DMS 273 (cell line): ENCODE results near the gene HOXC11.
A peak's percentile ranks its signal among the peaks of the same experiment; 100 is the strongest.

ENCODE experiments used
- DNase-seq: peaks from one replicate; lab custom pipeline; 2025; ENCODE audit not compliant: unreplicated experiment; lab: John Stamatoyannopoulos, UW

The HOXC11 gene

GRCh38 chr12:54007538-54008259, 34.8 kb downstream of the HOXC11 start:
- DNase-seq = no peak

GRCh38 chr12:54008260-54008552, 35.3 kb downstream of the HOXC11 start:
- no peak for DNase-seq

- peak; percentile 64 for DNase-seq
Measured at GRCh38 chr12:54009171-54010052, 36.5 kb downstream of the HOXC11 start.

GRCh38 chr12:54010053-54010971, 37.4 kb downstream of the HOXC11 start:
- no peak for DNase-seq

GRCh38 chr12:54010972-54011664, 38.2 kb downstream of the HOXC11 start:
- no peak for DNase-seq

- DNase-seq = no peak
Measured at GRCh38 chr12:54011665-54012532, 39.0 kb downstream of the HOXC11 start.

GRCh38 chr12:54012631-54013409, 39.9 kb downstream of the HOXC11 start:
- no peak for DNase-seq

GRCh38 chr12:54014377-54015017, 41.6 kb downstream of the HOXC11 start:
- no peak for DNase-seq

GRCh38 chr12:54015018-54015931, 42.3 kb downstream of the HOXC11 start:
- DNase-seq = no peak

- no peak for DNase-seq
Measured at GRCh38 chr12:54016051-54016450, 43.1 kb downstream of the HOXC11 start.

- DNase-seq = peak; percentile 65
Measured at GRCh38 chr12:54016478-54016964, 43.6 kb downstream of the HOXC11 start.

- DNase-seq = peak; percentile 83
Measured at GRCh38 chr12:54017027-54017788, 44.3 kb downstream of the HOXC11 start.

- DNase-seq = peak; percentile 97
Measured at GRCh38 chr12:54017878-54018467, 45.0 kb downstream of the HOXC11 start.

GRCh38 chr12:54018468-54018984, 45.6 kb downstream of the HOXC11 start:
- no peak for DNase-seq

GRCh38 chr12:54019091-54019811, 46.3 kb downstream of the HOXC11 start:
- DNase-seq = no peak
